HG03135 (cell line): ENCODE results near the gene CRYBB1.
A peak's percentile ranks its signal among the peaks of the same experiment; 100 is the strongest.

ENCODE experiments used
- ATAC-seq: cut with Tn5 transposase; IDR thresholded peaks from one replicate; pipeline ENCODE4 v1.9.1; 2021; ENCODE audit warnings: mild to moderate bottlenecking, moderate library complexity; ENCODE audit not compliant: unreplicated experiment

The CRYBB1 gene

DNA sequence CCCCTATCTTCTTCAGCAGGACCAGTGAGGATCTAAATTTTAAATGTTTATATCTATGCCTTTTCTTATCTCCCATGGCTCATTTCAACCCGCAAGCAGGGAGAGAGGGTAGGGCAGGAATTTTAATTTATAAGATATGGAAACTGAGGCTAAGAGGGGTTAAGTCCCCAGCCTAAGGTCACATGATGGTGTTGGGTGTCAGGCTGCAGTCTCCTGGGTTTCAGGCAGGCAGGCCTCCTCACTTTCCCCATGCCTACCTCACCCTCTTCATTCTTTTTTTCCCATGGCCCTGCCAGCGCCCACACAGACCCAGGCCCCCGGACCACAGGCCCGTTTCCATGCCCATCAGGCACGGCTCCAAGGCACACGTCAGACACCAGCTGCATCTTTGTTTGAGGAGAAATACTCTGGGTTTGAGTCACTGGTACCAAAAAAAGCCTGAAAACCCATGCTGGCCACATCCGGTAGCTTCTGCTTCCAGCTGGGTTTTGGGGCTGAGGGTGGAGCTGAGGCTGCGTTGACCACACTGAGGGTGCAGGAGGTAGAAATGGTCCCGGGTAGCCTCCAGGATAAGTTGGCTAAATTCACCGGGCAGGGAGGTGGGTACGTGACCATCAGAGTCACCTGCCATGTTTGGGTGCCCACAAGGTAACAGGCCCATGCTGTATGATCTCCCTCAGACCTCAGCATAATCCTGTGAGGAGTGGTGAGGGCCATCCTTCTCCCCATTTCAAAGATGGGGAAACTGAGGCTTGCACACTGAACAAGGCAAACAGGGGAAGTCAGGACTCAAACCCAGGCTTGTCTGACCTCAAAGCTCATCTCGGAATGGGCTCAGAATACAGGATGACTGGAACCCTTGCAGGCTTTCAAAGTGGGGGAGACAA is 7.5 kb downstream of the CRYBB1 start:
- ATAC-seq = peak; percentile 59

DNA sequence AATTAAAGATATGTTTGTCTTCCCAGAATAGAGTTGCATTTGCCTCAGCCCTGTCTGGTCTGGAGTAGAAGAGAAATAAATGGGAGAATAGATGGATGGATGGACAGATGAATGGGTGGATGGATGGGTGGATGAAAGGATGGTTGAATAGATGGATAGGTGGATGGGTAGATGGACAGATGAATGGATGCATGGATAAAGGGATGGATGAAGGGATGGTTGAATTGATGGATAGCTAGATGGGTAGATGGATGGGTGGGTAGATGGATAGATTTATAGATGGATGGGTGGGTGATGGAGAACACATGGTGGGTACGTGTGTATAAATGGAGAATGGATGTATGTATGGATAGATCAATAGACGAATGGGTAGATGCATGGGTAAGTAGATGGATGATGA is 8.5 kb downstream of the CRYBB1 start:
- ATAC-seq = no peak

DNA sequence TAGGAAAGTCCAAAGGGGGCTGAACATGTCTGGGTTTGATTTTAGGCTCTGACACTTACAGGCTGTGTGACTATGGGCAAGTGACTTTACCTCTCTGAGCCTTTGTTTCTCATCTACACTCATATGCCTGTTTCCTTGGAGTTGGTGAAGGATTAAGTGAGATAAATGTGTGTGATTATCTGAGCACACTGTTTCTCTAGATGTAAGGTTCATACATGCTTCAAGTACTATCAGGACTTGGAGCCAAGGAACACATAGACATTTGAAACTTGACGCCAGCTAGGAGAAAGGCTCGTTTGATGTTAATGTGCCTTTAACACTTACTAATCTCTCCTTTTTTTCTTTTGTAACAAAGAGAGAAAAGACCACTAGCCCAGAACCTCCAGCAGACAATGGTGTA is 9.7 kb downstream of the CRYBB1 start:
- no peak for ATAC-seq

DNA sequence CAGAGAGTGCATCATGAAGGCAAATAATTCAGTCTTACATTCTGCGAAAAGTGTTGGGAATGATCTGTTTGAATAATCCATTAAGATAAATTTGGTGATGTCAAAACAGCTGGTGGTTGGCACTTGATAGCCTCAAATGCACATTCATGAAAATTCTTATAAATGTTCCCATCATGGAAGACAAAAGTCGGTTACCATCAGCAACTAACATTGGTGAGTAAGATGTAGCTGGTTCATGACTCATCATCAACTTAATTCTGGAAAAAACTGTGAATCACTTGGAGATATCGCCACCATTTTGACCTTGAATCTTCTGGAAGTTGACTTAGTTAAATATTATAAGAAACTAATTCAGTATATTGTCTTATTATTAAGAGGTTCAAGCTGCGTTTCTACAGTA is 11.2 kb downstream of the CRYBB1 start:
- no peak for ATAC-seq

DNA sequence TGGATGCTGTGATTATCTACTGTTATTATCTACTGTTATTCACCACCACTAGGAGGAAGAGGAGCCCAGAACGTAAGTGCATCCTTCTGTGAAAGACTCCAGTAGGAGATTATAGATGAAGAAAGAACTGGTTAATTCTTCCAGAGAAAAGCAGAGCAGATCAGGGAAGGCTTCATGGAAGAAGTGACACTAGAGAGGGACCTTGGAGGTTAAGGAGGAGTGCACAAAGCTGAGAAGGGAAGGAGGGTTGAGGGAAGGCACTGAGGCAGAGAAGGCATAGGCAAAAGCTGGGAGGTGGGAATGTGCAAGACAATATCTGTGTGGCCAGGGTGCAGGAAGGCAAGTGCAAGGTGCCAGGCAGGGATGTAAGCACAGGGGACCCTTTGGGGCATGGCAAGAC is 13.5 kb downstream of the CRYBB1 start:
- no peak for ATAC-seq

DNA sequence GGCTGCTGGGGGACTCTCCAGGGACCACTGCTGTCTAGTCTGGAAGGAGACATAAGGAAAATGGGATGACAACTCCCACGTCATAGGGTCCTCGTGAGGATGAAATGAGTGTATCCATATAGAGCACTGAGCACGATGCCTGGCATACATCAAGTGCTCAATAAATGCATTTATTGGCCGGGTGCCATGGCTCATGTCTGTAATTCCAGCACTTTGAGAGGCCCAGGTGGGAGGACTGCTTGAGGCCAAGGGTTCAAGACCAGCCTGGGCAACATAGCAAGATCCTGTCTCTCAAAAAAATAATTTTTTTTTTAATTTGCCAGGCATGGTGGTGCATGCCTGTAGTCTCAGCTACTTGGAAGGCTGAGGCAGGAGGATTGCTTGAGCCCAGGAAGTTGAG is 15.7 kb downstream of the CRYBB1 start:
- ATAC-seq = no peak

DNA sequence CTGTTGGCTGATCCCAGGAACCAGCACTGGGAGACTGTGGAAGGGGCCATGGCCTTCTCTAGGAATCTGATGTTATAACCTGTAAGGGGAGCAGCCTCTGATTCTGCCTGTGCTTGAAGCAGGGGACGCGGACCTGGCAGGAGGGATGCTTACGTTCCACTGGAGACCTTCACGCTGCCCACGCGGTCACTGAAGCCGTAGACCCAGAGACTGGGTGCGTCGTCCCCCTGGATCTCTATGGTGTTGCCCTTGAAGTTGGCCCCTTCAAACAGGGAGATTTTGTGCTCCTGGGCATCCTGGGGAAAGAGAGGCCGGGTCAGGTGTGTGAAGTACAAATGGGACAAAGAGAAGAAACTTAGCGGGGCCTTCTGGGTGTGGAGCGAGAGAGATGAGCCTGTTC is 16.1 kb downstream of the CRYBB1 start:
- ATAC-seq = no peak

DNA sequence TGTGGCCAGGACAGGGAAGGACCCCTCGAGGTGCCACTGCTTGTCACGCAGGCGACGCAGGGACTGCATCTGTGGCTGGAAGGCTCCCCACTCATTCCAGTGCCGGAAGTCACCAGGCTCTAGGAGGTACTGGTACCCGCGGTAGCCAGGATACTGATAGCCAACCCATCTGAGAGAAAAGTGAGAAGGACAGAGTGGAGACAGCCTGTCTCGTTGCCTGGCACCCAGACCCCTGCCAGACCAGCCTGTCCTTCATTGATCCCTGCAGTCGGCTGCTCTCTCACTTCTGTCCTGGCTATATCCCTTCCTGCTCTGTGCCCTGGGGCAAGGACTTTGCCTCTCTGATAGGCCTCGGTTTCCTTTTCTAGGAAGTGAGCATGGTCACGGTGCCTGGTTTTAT is 18.3 kb downstream of the CRYBB1 start:
- ATAC-seq = no peak

DNA sequence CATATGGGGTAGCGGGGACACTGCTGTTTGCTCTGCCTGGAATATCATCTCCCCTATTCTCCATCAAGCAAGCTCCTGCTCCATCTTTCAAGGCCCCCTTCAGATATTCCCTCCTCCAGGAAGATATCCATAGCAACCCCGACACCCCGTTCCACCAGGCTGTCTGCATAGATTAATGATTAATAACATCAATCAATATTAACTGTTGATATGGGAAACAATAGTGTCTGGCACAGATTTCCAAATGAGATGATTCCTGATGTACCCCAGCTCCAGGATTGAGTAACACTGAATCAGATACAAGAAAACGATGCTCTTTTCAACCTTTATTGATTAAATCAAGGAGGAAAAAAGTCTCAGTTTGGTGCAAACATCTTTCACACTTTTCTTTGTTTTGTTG is 20.3 kb downstream of the CRYBB1 start:
- no peak for ATAC-seq

DNA sequence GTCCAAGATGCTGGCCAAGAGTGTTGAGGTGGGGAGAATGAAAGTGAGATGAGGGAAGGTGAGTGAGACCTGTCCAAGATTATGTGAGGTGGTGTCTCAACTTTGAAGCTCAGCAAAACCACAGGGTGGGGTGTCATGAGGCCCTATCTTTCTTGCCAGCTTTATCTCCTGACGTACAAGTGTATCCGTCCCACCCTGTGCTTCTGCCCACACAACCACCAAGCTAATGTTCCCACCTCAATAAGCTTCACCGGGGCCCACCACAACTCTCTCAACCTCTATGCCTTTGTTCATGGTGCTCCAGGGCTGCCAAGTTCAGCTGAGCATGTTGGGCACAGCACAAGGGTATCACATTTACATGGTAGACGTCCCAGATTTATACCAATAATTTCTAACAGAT is 20.8 kb downstream of the CRYBB1 start:
- no peak for ATAC-seq

DNA sequence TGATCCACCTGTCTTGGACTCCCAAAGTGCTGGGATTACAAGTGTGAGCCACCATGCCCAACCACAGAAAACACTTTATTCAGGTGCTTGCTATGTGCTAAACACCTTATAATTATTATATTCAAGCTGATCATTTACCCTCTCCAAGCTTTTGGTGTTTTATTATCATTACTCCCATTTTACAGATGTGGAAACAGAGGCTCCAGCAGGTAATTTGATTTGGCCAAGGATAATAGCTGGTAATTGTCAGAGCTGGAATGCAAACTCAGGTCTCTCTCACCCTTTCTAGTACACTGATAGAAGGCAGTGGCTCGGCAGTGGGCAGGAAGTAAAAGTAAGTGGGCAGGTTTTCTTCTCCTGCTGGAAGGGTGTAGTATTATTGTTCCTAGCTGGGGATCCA is 24.1 kb downstream of the CRYBB1 start:
- no peak for ATAC-seq

DNA sequence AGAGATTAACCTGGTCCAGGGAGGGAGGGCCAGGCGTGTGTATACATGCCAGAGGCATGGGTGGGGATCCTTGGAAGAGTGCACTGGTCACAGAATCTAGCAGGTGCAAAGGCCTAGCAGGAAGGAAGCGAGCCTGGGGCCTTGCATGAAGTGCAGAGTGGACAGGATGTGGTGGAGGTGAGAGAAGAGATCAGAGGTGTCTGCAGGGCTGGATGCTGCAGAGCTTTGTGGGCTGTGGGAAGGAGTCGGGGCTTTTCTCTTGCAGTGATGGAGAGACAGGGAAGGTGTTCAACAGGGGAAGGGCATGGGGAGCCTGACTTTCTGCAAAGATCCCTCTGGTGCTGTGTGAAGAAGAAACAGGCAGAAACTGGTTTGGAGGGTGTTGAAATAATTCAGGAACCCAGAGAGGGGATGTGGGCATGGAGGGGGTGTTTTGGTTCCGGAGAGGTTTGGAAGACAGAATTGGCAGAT is 25.4 kb downstream of the CRYBB1 start:
- ATAC-seq = no peak

DNA sequence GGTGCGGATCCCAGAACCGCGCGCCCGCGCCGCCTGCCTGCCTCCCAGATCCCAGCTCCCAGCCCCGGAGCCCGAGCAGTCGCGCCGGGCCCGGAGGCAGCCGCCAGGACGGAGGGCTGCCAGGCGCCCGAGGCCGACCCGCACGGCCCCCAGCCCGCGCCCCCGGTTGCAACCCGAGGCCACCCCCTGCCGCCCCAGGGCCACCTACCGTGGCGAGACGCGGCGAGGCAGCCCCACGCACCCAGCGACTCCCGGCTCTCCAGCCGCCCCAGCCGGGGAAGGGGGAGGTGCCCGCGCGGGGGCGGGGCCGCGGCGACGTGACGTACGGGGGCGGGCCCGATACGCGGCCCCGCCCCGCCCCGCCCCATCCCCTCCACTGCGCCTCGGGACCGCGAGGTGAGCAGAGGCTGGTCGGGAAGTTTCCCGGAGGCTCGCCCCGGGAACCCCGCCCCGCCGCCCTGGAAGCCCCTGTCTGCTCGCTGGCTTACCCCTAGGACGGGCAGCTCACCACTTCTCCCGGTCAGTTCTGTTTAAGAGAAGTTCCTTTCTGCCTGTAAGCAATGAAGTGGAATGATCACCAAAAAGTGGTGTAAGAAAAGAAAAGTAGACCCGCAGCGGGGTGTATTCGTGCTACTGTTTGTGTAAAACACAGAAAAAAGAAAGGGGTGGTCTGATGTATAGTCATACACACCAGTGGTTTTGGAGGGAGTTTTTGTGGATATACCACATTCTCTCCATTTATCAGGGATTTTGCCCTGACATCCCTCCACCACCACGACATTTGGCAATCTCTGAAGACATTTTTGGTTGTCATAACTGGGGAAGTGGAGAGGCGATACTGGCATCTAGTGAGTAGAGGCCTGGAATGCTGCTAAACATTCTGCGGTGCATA is 27.7 kb downstream of the CRYBB1 start, which contains the start of gene TPST2:
Gene TPST2 (minus strand): TSS at position 288 of the 892 bp plus-strand sequence. CDS start 48,502 bp downstream, outside the sequence.
- peak; percentile 65 for ATAC-seq

DNA sequence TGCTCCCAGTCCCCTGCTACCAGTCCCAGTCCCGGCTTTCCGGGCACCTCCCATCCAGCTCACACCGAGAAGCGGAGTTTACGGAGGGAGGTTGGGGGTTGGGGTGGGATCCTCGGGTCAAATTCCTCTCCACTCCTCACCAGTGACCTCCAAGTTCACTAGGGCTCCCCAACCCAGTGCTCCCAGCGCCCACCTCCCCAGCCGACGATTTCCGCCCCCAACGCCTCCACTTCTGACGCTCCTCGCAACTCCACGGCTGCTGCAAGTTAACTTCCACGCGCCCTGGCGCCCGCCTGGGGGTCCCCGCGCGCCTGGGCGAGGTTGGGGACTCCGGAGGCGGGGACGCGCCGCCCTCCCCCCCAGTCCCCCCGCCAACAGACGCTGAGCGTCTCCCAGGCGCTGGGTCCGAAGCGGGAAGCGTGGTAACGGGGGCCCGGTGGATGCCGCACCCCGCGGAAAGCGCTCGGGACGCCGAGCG is 28.4 kb downstream of the CRYBB1 start:
- peak; percentile 14 for ATAC-seq

DNA sequence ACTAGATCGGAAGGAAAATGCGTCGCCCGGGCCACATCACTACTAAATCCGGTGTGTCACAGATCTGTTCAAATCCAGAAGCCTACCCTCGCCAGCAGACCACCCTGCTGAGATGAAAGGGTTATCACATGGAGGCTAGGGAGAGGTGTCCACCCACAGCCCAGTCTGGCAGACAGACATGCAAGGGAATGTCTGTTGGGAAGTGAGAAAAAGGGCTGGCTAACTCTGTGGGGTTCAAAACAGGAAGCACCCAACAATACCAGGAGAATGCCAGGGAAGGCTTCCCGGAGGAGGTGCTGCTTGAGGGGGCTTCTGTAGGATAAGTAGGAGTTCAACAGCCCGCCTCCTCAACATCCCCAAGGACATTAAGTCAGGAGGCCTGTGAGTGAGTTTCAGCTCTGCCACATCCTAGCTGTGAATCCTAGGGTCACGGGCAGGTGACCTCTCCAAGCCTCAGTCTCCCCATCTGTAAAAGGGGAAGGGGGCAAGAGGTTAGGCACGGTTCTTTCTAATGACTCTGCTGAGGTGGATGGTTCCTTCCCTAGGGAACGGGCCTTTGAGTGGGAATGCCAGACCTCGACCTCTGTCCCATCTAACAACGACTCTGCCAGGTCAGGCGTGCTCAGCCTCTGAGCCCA is 29.0 kb downstream of the CRYBB1 start:
- no peak for ATAC-seq

DNA sequence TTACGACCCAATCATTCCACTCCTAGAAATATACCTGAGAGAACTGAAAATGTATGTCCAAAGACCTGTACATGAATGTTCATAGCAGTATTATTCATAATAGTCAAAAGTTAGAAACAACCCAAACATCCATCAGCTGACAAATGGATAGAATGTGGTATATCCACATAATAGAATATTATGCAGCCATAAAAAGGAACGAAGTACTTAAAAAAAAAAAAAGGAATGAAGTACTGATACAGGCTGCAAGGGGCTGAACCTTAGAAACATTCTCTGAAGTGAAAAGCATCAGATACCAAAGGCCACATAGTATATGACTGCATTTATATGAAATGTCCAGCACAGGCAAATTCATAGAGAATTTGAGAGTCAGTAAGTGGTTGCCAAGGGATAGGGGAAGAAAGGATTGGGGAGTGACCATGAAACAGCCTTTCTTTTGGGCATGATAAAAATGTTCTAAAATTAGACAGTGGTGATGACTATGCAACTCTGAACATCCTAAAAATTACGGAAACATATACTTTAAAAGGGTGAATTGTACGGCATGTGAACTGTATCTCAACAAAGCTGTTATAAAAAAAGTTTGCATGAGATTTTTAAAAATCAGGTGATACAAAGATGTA is 29.7 kb downstream of the CRYBB1 start:
- ATAC-seq = no peak

DNA sequence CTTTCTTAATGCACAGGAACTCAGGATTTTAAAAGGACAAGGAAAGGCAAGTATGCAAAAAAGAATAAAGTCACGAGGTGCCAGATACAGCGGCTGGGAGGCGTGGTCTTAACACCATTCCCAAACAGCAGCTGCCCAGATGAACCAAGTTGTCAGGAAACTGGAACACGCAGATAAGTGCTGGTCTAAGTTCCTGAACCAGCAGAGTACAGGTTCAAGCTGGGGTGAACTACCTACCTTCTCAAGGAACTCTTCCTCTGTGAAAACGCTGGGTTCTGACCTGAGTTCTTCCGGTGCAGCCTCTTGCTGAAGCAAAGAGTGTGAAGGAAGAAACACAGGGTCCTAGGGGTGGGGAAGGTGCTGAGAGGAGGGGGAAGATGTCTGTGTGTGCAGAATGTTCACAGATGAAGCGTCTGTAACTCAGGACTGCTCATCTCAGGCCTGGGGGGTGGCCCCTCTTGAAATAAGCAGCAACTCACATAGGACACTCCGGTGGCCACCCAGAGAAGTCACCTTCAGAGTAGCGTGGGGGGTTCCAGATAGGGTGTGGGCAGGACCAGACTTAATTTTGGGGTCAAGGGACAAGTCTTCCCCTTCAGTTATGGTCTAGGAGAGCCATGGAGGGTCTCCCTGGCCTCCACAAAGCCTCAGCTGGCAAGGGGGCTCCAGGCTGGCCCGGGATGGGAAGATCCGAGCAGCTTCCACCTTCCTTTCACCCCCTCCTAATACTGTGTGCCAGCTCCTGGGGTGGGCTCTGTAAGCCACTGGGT is 31.1 kb downstream of the CRYBB1 start:
- ATAC-seq = no peak

DNA sequence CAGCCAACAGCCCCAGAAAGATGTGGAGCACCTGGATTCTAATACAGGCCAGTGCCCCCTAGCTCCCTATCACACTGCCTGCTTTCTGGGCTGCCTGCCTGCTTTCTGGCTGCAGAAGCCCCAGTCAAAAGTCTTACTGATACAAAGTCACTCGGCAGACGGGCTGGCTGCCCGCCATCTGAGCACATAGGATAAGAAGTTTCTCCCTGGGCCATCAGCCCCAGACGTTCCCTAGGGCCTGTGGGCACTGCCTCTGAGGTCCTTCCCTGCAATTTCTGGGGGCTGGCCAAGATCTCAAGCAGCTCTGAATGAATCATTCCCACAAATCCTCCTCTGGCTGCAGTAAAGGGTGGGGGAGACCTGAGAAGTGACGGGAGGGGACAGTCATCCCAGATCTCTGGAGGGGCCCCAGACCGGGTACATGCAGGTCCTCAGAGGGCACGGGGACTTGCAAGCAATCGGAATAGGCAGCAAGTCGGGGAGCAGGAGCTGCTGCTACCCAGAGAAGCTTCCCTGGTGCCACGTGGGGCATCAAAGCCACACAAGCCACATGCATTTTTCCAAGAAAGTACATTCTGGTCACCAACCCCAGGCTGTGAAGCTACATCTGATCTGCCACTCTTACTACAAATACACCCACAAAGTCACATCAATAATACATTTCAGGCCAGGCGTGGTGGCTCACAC is 32.6 kb downstream of the CRYBB1 start:
- ATAC-seq = no peak

DNA sequence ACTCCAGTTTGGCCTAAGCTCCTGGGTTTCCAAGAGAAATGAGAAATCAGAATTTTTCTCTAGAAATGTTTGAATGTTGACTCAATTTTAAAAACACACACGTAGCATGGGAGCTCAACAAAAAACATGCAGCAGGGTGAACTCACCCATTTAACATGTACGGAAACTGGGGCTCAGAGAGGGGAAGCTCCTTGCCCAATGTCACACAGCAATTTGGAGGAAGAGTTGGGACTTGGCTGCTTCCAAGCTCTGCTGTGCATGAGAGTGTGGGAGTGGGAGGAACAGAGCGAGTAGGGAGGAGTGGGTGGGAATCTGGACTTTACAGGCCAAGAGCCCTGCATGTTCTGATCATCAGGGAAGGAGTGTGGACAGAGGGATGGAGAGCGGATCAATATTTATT is 33.8 kb downstream of the CRYBB1 start:
- no peak for ATAC-seq
